HCT116 (cell line): Measurements from ENCODE around the gene HSPB8.

ENCODE experiments used
- ATF3 ChIP-seq: IDR thresholded peaks from 2 replicates; pipeline ENCODE4 v1.6.1; 2012
- CEBPB ChIP-seq: IDR thresholded peaks from 2 replicates; pipeline ENCODE4 v1.6.1; 2012; ENCODE audit warnings: low read depth
- CTCF ChIP-seq, 3 experiments: fragments of 200-600 bp in 1 of 3; sonication (generic) in 1 of 3; IDR thresholded peaks in 2 of 3; conservative IDR thresholded peaks in 1 of 3; 2 replicates each; pipeline ENCODE4 v1.5.1; 2012 to 2017; ENCODE audit warnings: low read depth in 2 of 3, low read length in 2 of 3, antibody characterized with exemption in 1 of 3, borderline replicate concordance in 1 of 3, control low read depth in 1 of 3, mild to moderate bottlenecking in 1 of 3, mixed read lengths in 1 of 3, mixed run types in 1 of 3, moderate library complexity in 1 of 3; ENCODE audit not compliant: insufficient read depth in 1 of 3
- ELF1 ChIP-seq: IDR thresholded peaks from 2 replicates; pipeline ENCODE4 v1.6.1; 2012; ENCODE audit warnings: low read depth, borderline replicate concordance
- EZH2 ChIP-seq: fragments of 200-600 bp; sonication (generic); IDR thresholded peaks from 2 replicates; pipeline ENCODE4 v1.6.1; 2017; ENCODE audit warnings: antibody characterized with exemption, mixed run types
- EZH2phosphoT487 ChIP-seq: fragments of 200-600 bp; IDR thresholded peaks from 2 replicates; pipeline ENCODE4 v1.6.1; 2018; ENCODE audit warnings: antibody characterized with exemption, borderline replicate concordance
- JUND ChIP-seq: IDR thresholded peaks from 2 replicates; pipeline ENCODE4 v1.6.1; 2012
- POLR2A ChIP-seq: IDR thresholded peaks from 2 replicates; pipeline ENCODE4 v1.7.0; 2011; ENCODE audit warnings: borderline replicate concordance; ENCODE audit not compliant: insufficient read depth, insufficient read length; ENCODE audit errors: extremely low read depth
- POLR2AphosphoS5 ChIP-seq: IDR thresholded peaks from 2 replicates; pipeline ENCODE4 v1.6.1; 2011; ENCODE audit warnings: mild to moderate bottlenecking, low read depth, low read length, moderate library complexity
- RAD21 ChIP-seq: IDR thresholded peaks from 2 replicates; pipeline ENCODE4 v1.6.1; 2012; ENCODE audit warnings: low read depth, mild to moderate bottlenecking
- REST ChIP-seq: IDR thresholded peaks from 2 replicates; pipeline ENCODE4 v1.6.1; 2012; ENCODE audit warnings: low read depth
- SRF ChIP-seq: IDR thresholded peaks from 2 replicates; pipeline ENCODE4 v1.6.1; 2012; ENCODE audit warnings: low read depth
- YY1 ChIP-seq: IDR thresholded peaks from 2 replicates; pipeline ENCODE4 v1.6.1; 2011; ENCODE audit warnings: low read length, low read depth, moderate library complexity, mild to moderate bottlenecking; ENCODE audit not compliant: insufficient replicate concordance; ENCODE audit errors: extremely low read depth
- TF ChIP-seq, protein P1 (sequence below): IDR thresholded peaks from 2 replicates; pipeline ENCODE4 v1.6.1; 2012

GRCh38 chr12:119236372-119236771, 57.6 kb downstream of the HSPB8 start:
- TF ChIP-seq SRF (no peak), POLR2AphosphoS5 (no peak), CTCF (IDR thresholded peaks at IDR 0.05 in 2 of 3, conservative IDR thresholded peaks at IDR 0.05 in 1 of 3; ENCODE audit: borderline replicate concordance in 1 of 3, insufficient read depth in 1 of 3, low read depth in 2 of 3, low read length in 2 of 3) (no peak), EZH2 (no peak), POLR2A (no peak), ELF1 (no peak), JUND (no peak), ATF3 (no peak), REST (no peak), CEBPB (no peak), YY1 (no peak), RAD21 (no peak), EZH2phosphoT487 (no peak)
- TF ChIP-seq, protein P1, sequence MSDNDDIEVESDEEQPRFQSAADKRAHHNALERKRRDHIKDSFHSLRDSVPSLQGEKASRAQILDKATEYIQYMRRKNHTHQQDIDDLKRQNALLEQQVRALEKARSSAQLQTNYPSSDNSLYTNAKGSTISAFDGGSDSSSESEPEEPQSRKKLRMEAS, result no peak
